GM19193 (cell line): ENCODE measurements around the gene SCAF4.

ENCODE experiments used
- POLR2A ChIP-seq: IDR thresholded peaks from 4 replicates; pipeline ENCODE4 v1.6.1; 2011; ENCODE audit not compliant: insufficient read depth, insufficient read length; ENCODE audit errors: extremely low read depth

The SCAF4 gene

DNA sequence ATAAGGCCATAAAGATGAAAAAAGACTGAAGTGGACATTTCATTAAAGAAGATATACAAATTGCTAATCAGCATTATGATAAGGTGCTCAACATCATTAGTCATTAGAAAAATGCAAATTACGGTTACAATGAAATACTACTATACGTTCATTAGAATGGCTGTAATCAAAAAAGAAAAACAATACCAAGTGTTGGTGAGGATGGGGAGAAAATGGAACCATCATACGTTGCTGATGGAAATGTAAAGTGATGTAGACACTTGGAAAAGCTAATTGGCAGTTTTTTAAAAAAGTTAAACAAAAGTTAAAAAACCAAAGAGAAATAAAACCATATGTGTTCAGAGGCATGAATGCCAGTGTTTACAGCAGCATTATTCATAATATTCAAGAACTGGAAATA, 81.0 kb downstream of the SCAF4 start:
- TF ChIP-seq POLR2A = no peak

DNA sequence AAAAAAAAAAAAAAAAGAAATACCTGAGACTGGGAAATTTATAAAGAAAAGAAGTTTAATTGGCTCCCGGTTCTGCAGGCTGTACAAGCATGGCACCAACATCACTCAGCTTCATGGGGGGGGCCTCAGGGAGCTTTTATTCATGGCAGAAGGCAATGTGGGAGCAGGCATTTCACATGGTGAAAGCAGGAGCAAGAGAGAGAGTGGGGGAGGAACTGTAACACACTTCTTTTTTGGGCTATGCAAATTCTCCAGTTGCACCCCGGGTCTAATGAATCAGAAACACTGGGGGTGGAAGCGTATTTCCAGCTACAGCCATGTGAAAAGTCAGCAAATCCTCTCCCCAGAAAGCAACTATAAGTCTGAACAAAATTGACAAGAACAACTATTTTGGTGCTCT, 84.3 kb downstream of the SCAF4 start:
- no peak for TF ChIP-seq POLR2A

DNA sequence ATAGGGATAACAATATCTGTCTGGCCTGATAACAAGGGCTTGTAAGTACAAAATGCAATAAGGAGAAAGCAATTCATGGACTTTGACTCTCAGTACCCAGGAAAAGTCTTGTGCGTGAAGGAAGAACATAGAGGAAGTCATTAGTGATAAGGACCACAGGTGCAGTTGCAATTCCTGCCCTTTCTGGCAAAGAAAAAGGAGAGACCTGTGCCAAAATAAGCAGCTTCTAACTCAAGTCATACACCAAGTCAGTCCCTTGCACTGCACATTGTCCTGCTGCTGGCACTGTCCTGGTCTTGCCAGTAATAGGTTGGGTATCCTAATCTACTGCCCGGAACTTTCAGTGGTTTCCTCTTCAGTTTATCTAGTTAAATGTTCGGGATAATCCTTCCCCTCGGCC, 87.3 kb downstream of the SCAF4 start:
- no peak for TF ChIP-seq POLR2A

DNA sequence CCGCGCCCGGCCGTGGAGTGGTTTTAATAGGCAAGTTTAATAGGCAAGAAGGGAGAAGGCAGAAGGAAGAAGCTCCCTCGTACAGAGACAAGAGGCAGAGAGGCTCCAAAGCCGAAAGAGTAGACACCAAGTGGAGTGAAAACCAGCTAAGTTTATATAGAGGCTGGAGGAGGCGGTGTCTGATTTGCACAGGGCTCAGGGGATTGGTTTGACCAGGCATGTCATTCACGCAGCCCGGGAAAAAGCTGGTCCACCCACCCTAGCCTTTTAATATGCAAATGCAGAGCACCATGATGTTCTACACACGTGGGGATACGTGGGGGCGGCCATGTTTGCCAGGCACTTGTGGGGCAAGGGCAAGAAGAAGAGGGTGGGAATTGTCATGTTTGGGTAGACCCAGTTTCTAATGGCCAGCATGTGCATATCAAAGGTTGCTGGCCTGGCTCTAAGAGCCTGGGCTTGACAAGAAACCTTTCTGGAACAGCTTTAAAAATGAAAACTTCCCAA, 90.4 kb downstream of the SCAF4 start:
- no peak for TF ChIP-seq POLR2A

DNA sequence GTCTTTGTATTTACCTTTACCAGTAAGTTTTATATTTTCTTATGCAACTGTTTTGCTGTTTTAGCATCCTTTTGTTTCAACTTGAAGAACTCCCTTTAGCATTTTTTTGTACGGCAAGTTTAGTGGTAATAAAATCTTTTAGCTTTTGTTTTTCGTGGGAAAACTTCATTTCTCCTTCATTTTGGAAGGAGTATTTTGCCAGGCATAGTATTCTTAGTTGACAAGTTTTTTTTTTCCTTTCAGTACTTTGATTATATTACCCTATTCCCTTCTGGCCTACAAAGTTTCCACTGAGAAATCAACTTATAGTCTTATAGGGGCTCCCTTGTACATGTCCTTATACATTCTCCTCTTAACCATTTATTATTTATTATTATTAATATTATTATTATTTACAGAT, 95.0 kb downstream of the SCAF4 start:
- TF ChIP-seq POLR2A = no peak

DNA sequence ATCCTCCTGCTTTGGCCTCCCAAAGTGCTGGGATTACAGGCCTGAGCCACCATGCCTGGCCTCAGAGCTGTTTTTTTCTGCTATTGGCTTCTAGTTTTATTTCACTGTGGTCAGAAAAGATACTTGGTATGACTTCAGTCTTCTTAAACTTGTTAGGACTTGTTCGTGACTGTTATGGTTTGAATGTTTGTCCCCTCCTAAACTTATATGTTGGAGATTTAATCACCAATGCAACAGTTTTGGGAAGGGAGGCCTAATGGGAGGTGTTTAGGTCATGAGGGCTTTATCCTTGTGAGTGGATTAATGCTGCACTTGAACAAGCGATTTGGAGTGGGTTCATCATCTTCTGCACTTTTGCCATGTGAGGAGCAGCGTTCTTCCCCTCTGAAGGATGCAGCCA, 96.9 kb downstream of the SCAF4 start:
- no peak for TF ChIP-seq POLR2A

DNA sequence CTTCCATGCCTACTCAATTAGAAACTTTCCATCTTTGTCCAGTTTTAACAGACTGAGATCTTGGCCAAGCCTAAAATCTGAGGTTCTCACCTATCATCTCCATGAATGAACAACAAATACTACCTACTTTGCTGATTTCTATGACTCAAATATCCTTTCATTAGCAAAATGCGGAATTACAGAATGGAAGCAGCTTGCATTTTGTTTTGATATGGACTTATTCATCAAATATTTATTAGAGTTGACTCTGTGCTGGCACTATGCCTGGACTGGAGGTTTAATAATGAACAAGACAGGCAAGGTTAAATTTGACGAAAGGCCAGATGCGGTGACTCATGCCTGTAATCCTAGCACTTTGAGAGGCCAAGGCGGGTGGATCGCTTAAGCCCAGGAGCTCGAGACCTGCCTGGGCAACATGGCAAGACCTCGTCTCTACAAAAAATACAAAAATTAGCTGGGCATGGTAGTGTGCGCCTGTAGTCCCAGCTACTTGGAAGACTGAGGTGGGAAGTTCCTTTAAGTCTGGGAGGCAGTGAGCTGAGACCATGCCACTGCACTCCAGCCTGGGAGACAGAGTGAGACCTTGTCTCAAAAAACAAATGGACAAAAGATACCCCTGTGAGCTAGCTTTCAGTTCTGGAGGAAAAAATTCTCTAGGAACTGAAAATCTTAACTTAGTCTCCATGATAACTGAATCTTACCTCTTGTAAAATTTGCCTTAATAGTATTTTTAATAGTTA, 101.8 kb downstream of the SCAF4 start:
- no peak for TF ChIP-seq POLR2A

DNA sequence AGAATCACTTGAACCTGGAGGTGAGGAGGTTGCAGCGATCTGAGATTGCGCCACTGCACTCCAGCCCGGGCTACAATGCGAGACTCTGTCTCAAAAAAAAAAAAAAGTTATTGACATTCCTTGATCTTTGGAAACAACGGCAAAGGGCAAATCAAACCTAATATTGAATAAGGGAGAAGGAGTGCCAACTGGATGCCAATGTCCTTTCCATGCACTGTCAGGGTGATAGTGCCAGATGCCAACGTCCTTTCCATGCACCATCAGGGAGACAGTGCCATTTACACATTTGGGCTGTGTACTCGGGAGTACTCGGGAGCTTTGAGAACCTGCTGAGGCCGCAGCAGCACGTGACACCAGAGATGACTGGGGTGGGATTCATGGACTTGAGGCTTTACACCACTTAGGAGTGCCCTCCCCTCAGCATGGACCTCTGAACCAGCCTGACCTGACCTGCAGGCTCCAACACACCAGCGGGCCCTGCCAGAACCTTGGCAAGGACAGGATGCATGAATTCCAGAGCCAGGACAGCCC, 106.9 kb downstream of the SCAF4 start:
- TF ChIP-seq POLR2A = no peak

DNA sequence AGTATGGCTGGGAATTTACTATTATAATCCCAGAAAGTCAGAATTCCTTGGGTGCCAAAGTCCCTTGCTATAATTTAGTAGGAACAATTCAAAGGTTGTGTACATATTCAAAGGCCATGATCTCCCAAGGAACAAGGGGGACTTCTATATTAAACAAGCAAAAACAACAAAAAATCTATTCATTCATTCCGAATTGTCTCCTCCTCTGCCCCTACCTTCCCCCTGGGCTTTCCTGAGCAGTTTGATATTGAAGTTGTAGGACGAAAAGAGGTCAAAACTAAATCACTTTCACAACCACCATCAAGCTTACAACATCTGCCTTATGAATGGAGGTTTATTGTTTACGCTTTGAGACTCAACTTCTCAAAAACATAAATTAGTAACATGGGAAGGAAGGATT, 107.7 kb downstream of the SCAF4 start:
- no peak for TF ChIP-seq POLR2A

DNA sequence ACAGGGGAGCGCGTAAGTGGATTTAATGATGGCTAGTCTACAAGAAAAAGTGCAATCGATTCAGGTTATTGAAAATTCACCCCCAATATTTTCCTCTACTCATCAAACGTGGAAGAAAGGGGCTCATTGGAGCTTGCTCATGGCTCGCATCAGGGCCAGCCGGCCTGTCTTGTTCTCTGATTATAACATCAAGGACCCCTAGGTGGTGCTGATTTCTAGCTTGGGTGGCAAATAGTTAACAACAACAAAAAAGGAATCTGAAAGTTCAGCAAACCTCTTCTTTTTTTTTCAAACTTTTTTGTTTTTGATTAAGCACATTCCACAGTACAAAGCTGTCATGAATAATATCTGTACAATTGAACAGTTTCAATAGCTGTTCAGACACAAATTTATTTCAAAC, 108.3 kb downstream of the SCAF4 start:
- TF ChIP-seq POLR2A = no peak

DNA sequence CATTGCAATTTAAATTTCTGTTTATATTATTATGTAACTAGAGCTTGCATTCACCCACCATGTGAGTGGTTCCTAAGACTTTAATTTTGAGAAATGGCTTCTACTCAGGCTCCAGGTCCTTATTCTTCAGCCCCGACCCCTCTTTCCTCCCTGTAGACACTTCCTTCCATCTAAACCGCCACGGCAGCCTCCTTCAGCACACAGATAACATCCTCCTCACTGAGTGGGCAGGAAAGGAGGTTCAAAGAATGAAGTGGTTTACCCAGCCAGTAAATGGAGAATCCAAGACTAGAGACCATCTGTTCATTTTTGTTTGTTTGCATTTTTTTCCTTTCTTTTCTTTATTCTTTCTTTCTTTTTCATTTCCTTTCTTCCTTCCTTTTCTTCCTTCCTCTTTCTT, 109.5 kb downstream of the SCAF4 start:
- no peak for TF ChIP-seq POLR2A
